Type B pancreatic cell (in vitro differentiated cells): Measurements from ENCODE around the gene GALNT12. TPM values are rescaled to one million over a fixed set of nuclear protein-coding genes. Genes with fewer than 3 reads are reported as not detected.

ENCODE experiments used
- DNase-seq: peaks from one replicate; pipeline ENCODE4 v3.0.0; 2021; ENCODE audit warnings: mixed read lengths; ENCODE audit not compliant: unreplicated experiment; ENCODE audit errors: extremely low spot score
- H3K27ac Mint-ChIP-seq: 2 replicates; pipeline ENCODE4 v1.8.0; 2021; ENCODE audit warnings: mild to moderate bottlenecking, mixed read lengths
- H3K27me3 Mint-ChIP-seq: 2 replicates; pipeline ENCODE4 v1.8.0; 2021; ENCODE audit warnings: mixed read lengths
- H3K36me3 Mint-ChIP-seq: 2 replicates; pipeline ENCODE4 v1.8.0; 2021; ENCODE audit warnings: mixed read lengths
- H3K4me1 Mint-ChIP-seq: one replicate; pipeline ENCODE4 v1.8.0; 2021; ENCODE audit warnings: mixed read lengths; ENCODE audit not compliant: unreplicated experiment
- H3K4me3 Mint-ChIP-seq: 2 replicates; pipeline ENCODE4 v1.8.0; 2021; ENCODE audit warnings: mild to moderate bottlenecking, mixed read lengths
- H3K9me3 Mint-ChIP-seq: 2 replicates; pipeline ENCODE4 v1.8.0; 2021; ENCODE audit warnings: mixed read lengths
- total RNA-seq: library from RNA; stranded (reverse); gene quantifications from 2 replicates; pipeline ENCODE4 v1.2.1, GENCODE V29; 2021; ENCODE audit warnings: low replicate concordance
- TF ChIP-seq, protein P1 (sequence below): fragments of 200-600 bp; sonication (generic); conservative IDR thresholded peaks from 2 replicates; pipeline ENCODE4 v1.5.0; 2021; ENCODE audit warnings: antibody characterized with exemption, mild to moderate bottlenecking

The GALNT12 gene
- total RNA-seq, 1 donor from 2014 or later, result 25.8 TPM

DNA sequence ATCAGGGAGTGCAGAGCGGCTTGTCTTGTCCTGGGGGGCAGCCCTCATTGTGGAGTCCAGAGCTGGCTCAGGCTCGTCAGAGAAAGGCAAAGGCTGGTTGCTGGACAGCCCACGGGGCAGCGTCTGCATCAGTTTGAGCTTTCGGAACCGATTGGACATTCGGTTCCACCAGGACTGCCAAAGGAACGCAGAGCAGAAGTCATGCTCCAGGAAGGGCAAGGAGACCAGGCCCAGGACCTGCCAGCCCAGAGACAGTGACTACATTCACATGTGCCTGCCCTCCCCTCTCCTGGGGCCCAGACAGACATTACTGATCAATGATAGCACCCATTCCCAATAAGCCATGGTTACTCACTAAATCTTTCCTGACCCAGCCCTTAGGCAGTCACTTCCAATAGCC, 29.2 kb upstream of the GALNT12 start:
- DNase-seq, result no peak
- Mint-ChIP-seq H3K9me3 (peaks cover 4% of the 10 kb centered on the region), H3K36me3 (peaks cover 19% of the 10 kb centered on the region), H3K27me3 (no peaks in the 10 kb centered on the region), H3K27ac (peak overlapping the region; percentile 79), H3K4me3 (no peak overlapping the region), H3K4me1 (peaks cover 14% of the 10 kb centered on the region)
- TF ChIP-seq, protein P1, sequence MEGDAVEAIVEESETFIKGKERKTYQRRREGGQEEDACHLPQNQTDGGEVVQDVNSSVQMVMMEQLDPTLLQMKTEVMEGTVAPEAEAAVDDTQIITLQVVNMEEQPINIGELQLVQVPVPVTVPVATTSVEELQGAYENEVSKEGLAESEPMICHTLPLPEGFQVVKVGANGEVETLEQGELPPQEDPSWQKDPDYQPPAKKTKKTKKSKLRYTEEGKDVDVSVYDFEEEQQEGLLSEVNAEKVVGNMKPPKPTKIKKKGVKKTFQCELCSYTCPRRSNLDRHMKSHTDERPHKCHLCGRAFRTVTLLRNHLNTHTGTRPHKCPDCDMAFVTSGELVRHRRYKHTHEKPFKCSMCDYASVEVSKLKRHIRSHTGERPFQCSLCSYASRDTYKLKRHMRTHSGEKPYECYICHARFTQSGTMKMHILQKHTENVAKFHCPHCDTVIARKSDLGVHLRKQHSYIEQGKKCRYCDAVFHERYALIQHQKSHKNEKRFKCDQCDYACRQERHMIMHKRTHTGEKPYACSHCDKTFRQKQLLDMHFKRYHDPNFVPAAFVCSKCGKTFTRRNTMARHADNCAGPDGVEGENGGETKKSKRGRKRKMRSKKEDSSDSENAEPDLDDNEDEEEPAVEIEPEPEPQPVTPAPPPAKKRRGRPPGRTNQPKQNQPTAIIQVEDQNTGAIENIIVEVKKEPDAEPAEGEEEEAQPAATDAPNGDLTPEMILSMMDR, result no peak

DNA sequence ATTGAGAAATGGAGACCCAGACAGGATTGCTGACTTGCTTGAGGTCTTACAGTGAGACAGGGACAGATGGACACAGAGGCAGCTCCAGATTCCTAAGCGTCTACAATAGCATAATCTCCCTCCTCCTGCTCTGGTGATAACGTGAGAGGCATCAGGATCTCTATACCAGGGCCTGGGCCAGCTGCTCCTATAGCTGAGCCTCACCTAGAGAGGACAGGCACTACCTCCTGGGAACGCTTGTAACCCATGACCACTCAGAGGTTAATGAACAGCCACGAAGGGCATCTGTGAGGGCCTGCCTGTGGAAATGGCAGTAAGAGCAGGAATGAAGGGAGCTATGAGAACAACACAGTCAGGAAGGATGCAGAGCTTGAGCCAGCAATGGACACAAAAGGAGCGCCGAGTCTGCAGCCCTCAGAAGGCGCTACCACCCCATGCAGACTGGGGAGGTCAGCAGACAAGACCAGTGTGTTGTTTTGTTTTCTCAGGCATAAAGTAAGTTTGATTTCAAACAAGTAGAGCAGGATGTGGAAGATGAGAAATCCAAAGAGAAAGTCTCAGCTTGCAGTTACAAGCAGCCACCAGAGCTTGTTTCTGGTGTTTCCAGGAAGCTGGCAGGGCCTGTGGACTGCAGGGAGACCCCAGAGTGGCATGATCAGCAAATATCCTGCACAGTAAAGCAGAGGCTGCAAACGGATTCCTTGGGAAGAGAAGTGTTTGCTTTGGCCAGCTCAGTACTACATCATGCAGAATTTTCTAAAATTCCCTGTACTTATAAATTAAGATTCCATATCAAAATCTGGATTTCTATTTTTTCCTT, 28.5 kb upstream of the GALNT12 start:
- Mint-ChIP-seq H3K36me3 (peaks cover 15% of the 10 kb centered on the region), H3K27me3 (no peaks in the 10 kb centered on the region), H3K4me1 (peaks cover 14% of the 10 kb centered on the region), H3K9me3 (peaks cover 4% of the 10 kb centered on the region), H3K4me3 (peak overlapping the region; percentile 40), H3K27ac (peak overlapping the region; percentile 79)
- no peak for DNase-seq
- TF ChIP-seq, protein P1, result no peak

DNA sequence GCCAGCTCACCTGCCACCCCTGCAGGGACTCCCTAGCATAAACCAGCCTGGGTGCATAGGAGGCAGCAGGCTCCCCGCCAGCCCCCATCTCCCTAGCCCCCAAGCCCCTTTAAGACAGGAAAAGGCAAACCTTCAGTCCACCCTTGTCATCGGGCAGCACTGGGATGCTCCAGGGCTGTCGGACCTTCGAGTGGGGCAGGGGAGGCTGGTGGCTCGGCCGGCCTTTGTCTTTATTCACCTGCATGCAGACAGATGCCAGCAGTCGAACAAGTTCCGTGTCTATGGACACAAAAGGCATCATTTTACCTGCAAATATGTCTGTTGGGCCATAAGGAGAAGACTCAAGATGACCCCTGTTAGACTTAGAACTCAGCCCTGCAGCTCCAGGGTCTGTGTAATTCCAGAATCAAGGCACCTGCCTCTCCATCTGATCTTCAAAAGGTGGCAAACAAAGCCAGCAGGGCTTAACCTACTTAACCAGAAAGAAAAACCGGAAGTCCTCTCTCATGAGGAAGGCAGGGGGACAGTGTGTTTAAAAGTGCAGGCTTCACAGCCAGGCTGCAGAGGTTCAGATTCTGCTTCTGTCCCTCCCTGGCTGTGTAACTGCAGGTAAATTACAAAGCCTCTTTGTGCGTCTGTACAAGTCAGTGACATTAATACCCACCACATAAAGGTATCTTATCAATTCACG, 27.3 kb upstream of the GALNT12 start:
- DNase-seq, result no peak
- TF ChIP-seq, protein P1, result no peak
- Mint-ChIP-seq H3K27me3 (no peaks in the 10 kb centered on the region), H3K4me1 (peaks cover 14% of the 10 kb centered on the region), H3K36me3 (peaks cover 18% of the 10 kb centered on the region), H3K27ac (peak overlapping the region; percentile 36), H3K4me3 (no peak overlapping the region), H3K9me3 (peaks cover 4% of the 10 kb centered on the region)

DNA sequence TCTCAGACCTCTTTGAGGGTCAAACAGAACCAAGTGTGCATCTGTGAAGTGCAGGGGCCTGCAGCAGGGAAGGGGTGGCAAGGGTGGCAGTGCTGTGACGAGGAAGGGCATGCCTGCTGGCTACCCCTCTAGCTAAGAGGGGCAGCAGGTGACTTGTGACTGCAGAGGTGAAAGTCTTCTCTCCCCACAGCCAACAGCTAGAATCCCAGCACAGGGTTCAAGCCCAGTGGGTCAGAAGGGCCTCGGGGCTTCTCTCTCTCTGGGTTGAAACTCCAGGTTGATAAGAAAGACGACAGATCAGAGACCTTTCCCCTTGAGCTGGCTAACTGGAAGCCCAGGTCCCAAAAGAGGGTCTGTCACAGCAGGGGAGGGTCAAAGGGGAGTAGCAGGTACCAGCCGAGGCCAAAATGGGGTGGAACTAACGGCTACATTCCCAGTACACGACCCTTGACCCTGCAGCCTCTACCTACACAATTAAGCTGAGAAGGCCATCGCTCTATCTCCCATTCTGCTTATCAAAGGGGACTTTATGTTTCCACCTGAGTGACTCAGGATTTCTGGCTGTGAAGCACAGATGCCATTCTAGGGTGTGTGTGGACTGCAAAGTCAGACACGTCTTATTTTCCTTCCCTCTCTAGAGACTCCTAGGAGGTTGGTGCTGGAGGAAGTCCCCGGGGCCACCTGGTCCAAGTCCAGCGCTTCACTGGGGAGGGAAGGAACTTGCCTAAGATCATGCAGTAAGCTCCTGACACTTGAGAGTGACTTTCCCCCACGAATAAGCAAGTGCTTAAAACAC, 25.7 kb upstream of the GALNT12 start:
- no peak for DNase-seq
- Mint-ChIP-seq H3K27ac (peak overlapping the region; percentile 98), H3K4me1 (peaks cover 14% of the 10 kb centered on the region), H3K27me3 (no peaks in the 10 kb centered on the region), H3K9me3 (peaks cover 4% of the 10 kb centered on the region), H3K4me3 (peak overlapping the region; percentile 51), H3K36me3 (peaks cover 16% of the 10 kb centered on the region)
- TF ChIP-seq, protein P1, result no peak

DNA sequence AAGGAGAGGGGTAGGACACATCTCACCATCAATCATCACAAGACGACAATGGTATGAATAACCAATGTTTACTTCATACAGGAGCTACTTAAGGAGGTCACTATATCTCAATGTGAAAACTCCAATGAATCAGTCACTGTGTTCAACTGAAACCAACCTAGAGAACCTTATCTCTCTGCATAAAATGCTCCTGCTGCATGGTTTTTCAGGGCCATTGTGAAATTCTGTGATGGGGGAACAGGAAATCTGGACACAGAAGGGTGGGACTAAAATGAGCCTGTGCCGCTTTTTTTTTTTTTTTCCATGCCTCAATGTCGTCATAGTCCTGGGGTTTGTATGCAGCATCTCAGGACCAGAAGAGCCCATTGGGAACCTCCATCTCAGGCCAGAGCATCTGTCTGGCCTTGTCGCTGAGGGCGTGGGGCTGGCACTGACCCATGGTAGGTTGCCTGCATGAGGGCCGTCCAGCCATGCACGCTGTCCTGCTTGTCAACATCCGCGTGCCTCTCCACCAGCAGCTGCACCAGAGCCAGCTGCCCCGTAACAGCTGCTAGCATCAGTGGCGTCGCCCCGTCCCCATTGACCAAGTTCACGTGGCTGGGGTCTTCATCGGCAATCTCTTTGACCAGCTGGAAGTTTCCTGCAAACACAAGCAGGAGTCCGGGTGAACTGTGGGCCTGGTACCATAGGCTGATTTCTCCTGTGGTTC, 23.8 kb upstream of the GALNT12 start:
- peaks cover 4% of the 10 kb centered on the region for H3K9me3 Mint-ChIP-seq
- peaks cover 21% of the 10 kb centered on the region for H3K36me3 Mint-ChIP-seq
- DNase-seq, result peak; percentile 45
- peaks cover 12% of the 10 kb centered on the region for H3K4me1 Mint-ChIP-seq
- TF ChIP-seq, protein P1, result no peak
- H3K27me3 Mint-ChIP-seq, result no peaks in the 10 kb centered on the region
- no peak overlapping the region for H3K4me3 Mint-ChIP-seq
- H3K27ac Mint-ChIP-seq, result no peak overlapping the region
